Measurements from ENCODE around the gene TAF3.

GRCh38 chr10:7968510-7969112, 150.3 kb downstream of the TAF3 start:
- TF ChIP-seq CTCF (IDR thresholded peaks at IDR 0.05) (no peak), POLR2A (IDR thresholded peaks at IDR 0.05) (no peak), EP300 (IDR thresholded peaks at IDR 0.05) (no peak)
